AG09319 (cell line): Measurements from ENCODE around the gene SH3TC1.

Experiments used
- DNase-seq: peaks from one replicate; pipeline ENCODE4 v3.0.0-alpha.2; 2010; ENCODE audit warnings: low read depth; ENCODE audit errors: extremely low read depth
- TF ChIP-seq, protein P1 (sequence below): IDR thresholded peaks from 2 replicates; pipeline ENCODE4 v1.5.1; 2011; ENCODE audit warnings: low read depth, mild to moderate bottlenecking, inconsistent platforms, low read length, moderate library complexity

SH3TC1 gene

DNA sequence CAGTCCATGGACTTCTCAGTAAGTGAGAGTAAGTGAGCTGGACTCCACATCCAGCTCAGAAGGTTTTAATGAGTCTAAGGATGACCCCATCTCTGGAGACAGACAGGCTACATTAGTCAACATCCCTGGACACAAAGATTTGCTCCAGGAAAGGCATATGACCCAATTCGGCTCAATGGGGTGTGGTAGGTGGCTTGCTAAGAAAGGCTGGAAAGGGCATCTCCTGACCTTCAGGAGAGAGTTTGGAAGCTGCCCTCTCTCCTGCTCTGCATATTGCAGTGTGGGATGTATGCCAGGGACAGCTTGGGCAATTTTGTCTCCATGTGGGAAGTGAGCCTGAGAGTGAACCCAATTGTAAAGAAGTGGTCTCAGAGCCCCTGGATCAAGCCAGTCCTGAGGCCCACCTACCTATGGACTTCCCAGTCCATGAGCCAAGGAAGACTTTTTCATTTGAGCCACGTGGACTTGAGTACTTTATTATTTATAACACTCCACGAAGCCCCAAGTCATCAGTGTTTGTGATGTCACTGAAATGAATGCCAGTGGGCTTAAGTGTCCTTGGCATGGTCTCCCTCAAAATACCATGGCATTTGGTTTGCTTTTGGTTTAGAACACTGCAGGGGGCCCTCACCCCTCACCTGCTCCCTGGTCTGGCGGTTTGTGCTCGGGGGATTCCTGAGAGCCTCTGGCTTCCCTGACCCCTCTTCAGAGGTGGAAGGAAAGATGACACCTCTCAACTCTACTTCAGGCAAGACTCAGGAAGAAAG, 30.1 kb upstream of the SH3TC1 start:
- TF ChIP-seq, protein P1, sequence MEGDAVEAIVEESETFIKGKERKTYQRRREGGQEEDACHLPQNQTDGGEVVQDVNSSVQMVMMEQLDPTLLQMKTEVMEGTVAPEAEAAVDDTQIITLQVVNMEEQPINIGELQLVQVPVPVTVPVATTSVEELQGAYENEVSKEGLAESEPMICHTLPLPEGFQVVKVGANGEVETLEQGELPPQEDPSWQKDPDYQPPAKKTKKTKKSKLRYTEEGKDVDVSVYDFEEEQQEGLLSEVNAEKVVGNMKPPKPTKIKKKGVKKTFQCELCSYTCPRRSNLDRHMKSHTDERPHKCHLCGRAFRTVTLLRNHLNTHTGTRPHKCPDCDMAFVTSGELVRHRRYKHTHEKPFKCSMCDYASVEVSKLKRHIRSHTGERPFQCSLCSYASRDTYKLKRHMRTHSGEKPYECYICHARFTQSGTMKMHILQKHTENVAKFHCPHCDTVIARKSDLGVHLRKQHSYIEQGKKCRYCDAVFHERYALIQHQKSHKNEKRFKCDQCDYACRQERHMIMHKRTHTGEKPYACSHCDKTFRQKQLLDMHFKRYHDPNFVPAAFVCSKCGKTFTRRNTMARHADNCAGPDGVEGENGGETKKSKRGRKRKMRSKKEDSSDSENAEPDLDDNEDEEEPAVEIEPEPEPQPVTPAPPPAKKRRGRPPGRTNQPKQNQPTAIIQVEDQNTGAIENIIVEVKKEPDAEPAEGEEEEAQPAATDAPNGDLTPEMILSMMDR, result no peak
- no peak for DNase-seq

- TF ChIP-seq, protein P1, result no peak
- no peak for DNase-seq
Observed at GRCh38 chr4:8169763-8170162, 29.3 kb upstream of the SH3TC1 start.

- no peak for DNase-seq
- TF ChIP-seq, protein P1, result no peak
Observed at GRCh38 chr4:8170341-8170740, 28.7 kb upstream of the SH3TC1 start.

DNA sequence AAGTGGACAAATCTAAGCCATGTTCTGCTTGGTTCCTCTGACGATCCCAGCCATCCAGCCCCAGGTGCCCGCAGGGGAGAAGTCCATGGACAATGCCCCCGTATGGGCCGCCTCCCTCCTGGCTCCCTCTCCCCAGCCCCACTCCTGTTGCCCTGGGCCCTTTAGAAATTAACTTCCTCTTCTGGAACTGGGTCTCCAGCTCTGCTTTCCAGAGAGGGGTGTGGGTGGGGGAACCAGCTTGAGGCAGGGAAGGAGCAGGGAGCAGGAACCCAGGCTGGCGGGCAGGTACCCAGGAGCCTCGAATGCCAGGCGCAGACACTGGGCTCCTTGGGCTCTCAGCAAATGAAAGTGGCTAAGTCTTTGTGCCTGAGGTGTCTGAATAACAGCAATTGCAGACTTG, 27.8 kb upstream of the SH3TC1 start:
- TF ChIP-seq, protein P1, result no peak
- DNase-seq, result no peak

DNA sequence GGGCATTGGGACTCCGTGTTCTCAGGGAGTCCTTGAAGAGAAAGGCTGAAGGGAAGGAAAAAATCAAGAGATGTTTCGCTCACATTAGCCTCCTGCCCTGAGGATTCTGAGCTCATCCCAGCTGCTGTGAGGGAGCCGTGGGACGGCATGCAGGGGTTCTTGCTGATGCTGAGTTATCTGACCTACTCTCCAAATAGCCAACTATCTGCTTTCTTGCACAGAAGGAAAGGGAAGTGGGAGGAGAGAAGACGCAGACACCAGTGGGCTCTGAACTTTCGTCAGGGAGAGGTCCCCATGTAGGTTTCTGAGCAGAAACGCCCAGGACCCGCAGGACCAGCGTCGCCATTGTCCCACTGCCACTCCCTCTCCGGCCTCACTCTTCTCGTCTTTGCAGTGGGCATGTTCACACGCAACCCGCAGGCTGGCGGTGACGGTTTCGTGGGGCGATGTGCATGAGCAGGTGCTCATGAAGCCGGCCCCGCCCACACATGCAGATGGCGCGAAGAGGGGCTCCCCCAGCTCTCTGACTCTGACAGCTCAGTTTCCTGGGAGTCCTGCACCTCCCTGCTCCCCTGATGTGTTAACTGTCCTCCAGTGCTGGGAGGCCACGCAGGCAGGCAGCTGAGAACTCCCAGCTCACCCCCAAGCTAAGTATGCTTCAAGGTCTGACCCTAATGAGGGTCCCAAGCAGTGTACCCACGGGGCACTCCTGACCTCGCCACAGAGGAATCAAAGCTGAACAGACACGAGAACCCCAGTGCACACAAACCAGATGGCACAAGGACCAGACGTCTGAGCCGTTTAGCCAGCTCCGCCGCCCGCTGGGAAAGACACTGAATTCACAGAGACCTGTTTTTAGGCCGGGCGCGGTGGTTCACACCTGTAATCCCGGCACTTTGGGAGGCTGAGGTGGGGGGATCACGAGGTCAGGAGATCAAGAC, 26.8 kb upstream of the SH3TC1 start:
- TF ChIP-seq, protein P1, result no peak

GRCh38 chr4:8173492-8174242, 25.4 kb upstream of the SH3TC1 start:
- TF ChIP-seq, protein P1, result no peak
- no peak for DNase-seq

More for the DNA sequence above, 26.8 kb upstream of the SH3TC1 start:
- no peak for DNase-seq
